Measurements from ENCODE around the gene EFS.

DNA sequence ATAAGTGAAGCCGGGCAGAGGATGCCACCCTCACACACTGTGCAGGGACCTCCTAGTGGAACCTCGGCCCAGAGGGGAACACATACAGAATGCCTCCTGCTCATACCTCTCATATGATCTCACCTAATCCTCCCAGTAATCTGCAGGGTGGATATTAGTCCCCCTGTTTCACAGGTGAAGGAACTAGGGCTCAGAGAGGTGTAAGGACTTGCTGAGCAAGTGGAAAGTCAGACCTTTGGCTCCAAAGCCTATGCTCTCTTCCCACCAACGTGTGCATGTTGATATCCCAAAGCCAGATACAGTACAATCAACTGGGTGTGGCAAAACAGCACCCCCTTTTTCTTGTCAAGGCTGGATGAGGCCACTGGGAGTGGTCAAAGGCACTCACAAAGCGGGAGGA, 38.9 kb upstream of the EFS start:
- TF ChIP-seq, protein P1, sequence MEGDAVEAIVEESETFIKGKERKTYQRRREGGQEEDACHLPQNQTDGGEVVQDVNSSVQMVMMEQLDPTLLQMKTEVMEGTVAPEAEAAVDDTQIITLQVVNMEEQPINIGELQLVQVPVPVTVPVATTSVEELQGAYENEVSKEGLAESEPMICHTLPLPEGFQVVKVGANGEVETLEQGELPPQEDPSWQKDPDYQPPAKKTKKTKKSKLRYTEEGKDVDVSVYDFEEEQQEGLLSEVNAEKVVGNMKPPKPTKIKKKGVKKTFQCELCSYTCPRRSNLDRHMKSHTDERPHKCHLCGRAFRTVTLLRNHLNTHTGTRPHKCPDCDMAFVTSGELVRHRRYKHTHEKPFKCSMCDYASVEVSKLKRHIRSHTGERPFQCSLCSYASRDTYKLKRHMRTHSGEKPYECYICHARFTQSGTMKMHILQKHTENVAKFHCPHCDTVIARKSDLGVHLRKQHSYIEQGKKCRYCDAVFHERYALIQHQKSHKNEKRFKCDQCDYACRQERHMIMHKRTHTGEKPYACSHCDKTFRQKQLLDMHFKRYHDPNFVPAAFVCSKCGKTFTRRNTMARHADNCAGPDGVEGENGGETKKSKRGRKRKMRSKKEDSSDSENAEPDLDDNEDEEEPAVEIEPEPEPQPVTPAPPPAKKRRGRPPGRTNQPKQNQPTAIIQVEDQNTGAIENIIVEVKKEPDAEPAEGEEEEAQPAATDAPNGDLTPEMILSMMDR (IDR thresholded peaks at IDR 0.05): no peak
- TF ChIP-seq TCF7L2 (IDR thresholded peaks at IDR 0.05; ENCODE audit: low read depth, low read length) (no peak), POLR2AphosphoS5 (IDR thresholded peaks at IDR 0.05; ENCODE audit: low read depth, low read length) (no peak), SIN3A (IDR thresholded peaks at IDR 0.05; ENCODE audit: borderline replicate concordance, insufficient read depth, low read depth, low read length) (no peak)
- TF ChIP-seq, protein P2, sequence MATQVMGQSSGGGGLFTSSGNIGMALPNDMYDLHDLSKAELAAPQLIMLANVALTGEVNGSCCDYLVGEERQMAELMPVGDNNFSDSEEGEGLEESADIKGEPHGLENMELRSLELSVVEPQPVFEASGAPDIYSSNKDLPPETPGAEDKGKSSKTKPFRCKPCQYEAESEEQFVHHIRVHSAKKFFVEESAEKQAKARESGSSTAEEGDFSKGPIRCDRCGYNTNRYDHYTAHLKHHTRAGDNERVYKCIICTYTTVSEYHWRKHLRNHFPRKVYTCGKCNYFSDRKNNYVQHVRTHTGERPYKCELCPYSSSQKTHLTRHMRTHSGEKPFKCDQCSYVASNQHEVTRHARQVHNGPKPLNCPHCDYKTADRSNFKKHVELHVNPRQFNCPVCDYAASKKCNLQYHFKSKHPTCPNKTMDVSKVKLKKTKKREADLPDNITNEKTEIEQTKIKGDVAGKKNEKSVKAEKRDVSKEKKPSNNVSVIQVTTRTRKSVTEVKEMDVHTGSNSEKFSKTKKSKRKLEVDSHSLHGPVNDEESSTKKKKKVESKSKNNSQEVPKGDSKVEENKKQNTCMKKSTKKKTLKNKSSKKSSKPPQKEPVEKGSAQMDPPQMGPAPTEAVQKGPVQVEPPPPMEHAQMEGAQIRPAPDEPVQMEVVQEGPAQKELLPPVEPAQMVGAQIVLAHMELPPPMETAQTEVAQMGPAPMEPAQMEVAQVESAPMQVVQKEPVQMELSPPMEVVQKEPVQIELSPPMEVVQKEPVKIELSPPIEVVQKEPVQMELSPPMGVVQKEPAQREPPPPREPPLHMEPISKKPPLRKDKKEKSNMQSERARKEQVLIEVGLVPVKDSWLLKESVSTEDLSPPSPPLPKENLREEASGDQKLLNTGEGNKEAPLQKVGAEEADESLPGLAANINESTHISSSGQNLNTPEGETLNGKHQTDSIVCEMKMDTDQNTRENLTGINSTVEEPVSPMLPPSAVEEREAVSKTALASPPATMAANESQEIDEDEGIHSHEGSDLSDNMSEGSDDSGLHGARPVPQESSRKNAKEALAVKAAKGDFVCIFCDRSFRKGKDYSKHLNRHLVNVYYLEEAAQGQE (IDR thresholded peaks at IDR 0.05; ENCODE audit: insufficient read depth in 1 of 2, low read depth in 2 of 2, low read length in 1 of 2): no peak

Data from Panc1 (cell line).